ENCODE data around the gene HCAR2.

- TF ChIP-seq JUND (CRISPR knock-in tag; IDR thresholded peaks at IDR 0.05): no peak
- no peak for TF ChIP-seq ZBTB37 (CRISPR knock-in tag; IDR thresholded peaks at IDR 0.05)
- no peak for TF ChIP-seq ZSCAN5A (CRISPR knock-in tag; IDR thresholded peaks at IDR 0.05; ENCODE audit: borderline replicate concordance)
- TF ChIP-seq ZNF18 (CRISPR knock-in tag; IDR thresholded peaks at IDR 0.05; ENCODE audit: insufficient replicate concordance): no peak
- no peak for TF ChIP-seq TBL1XR1 (IDR thresholded peaks at IDR 0.05; ENCODE audit: borderline replicate concordance, low read length, partially characterized antibody)
- TF ChIP-seq, protein P1, sequence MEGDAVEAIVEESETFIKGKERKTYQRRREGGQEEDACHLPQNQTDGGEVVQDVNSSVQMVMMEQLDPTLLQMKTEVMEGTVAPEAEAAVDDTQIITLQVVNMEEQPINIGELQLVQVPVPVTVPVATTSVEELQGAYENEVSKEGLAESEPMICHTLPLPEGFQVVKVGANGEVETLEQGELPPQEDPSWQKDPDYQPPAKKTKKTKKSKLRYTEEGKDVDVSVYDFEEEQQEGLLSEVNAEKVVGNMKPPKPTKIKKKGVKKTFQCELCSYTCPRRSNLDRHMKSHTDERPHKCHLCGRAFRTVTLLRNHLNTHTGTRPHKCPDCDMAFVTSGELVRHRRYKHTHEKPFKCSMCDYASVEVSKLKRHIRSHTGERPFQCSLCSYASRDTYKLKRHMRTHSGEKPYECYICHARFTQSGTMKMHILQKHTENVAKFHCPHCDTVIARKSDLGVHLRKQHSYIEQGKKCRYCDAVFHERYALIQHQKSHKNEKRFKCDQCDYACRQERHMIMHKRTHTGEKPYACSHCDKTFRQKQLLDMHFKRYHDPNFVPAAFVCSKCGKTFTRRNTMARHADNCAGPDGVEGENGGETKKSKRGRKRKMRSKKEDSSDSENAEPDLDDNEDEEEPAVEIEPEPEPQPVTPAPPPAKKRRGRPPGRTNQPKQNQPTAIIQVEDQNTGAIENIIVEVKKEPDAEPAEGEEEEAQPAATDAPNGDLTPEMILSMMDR (CRISPR knock-in tag; IDR thresholded peaks at IDR 0.05): no peak
- no peak for TF ChIP-seq IRF2 (CRISPR knock-in tag; IDR thresholded peaks at IDR 0.05)
Observed at GRCh38 chr12:122665759-122666158, 37.4 kb downstream of the HCAR2 start.
